OCI-LY1 (cell line): Measurements from ENCODE around the gene ARFGAP2.

Source experiments
- EZH2 ChIP-seq: fragments of 200-600 bp; sonication (generic), shearing (Covaris generic); IDR thresholded peaks from 2 replicates; pipeline ENCODE4 v1.8.0; 2017; ENCODE audit warnings: borderline replicate concordance, mixed run types, mild to moderate bottlenecking, antibody characterized with exemption, low read length, moderate library complexity, mixed read lengths
- TF ChIP-seq, protein P1 (sequence below): fragments of 200-600 bp; sonication (generic), shearing (Covaris generic); IDR thresholded peaks from 2 replicates; pipeline ENCODE4 v1.5.1; 2017; ENCODE audit warnings: mild to moderate bottlenecking, antibody characterized with exemption, low read length, moderate library complexity, mixed read lengths

DNA sequence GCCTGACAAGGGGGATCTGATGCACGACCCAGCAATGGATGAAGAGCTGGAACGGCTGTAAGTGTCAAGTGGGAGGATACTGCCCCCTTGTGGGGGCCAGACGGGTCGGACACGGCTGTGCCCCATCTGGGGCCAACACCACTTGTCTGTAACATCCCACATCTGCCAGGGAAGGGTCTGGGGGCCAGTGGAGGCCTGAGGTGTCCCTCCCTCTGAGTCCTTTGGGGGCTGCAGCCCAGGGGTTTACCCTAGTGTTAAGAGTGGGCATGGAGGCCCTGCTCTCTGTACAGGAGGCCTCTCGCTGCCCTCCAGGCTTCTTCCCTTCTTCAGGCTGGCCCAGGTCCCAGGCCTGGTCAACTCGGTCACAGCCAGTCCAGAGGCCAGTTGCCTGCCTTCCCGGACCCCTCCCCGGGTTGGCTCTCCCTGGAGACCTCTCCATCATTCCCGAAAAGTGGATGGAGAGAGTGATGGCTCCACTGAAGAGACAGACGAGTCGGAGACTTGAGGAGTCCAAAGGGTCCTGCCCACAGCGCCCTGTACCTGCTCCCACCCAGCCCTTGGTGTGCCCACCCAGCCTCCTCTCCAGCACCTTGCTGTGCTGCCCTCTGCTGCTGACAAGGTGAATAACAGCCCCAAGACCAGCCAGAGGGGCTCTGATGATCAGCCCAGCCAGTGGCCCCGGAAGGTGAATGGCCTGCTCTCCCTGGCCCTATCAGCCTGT is 15.4 kb downstream of the ARFGAP2 start:
- no peak for TF ChIP-seq EZH2
- TF ChIP-seq, protein P1, sequence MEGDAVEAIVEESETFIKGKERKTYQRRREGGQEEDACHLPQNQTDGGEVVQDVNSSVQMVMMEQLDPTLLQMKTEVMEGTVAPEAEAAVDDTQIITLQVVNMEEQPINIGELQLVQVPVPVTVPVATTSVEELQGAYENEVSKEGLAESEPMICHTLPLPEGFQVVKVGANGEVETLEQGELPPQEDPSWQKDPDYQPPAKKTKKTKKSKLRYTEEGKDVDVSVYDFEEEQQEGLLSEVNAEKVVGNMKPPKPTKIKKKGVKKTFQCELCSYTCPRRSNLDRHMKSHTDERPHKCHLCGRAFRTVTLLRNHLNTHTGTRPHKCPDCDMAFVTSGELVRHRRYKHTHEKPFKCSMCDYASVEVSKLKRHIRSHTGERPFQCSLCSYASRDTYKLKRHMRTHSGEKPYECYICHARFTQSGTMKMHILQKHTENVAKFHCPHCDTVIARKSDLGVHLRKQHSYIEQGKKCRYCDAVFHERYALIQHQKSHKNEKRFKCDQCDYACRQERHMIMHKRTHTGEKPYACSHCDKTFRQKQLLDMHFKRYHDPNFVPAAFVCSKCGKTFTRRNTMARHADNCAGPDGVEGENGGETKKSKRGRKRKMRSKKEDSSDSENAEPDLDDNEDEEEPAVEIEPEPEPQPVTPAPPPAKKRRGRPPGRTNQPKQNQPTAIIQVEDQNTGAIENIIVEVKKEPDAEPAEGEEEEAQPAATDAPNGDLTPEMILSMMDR = peak; percentile 69
